ENCODE data around the gene SH3BP5.

DNA sequence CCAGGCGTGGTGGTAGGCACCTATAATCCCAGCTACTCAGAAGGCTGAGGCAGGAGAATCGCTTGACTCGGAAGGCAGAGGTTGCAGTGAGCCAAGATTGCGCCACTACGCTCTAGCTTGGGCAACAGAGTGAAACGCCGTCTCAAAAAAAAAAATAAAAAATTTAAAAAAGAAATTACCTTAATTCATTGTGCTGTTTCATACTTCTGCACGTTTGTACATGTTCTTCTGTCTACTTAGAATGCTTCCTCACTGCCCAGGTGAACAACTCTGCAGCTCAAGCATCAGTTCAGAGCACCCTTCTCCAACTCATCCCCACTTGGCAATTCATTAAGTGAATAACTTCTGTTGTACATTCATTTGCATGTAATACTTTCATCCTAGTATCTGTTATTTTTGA is 112.3 kb downstream of the SH3BP5 start:
- TF ChIP-seq, protein P1, sequence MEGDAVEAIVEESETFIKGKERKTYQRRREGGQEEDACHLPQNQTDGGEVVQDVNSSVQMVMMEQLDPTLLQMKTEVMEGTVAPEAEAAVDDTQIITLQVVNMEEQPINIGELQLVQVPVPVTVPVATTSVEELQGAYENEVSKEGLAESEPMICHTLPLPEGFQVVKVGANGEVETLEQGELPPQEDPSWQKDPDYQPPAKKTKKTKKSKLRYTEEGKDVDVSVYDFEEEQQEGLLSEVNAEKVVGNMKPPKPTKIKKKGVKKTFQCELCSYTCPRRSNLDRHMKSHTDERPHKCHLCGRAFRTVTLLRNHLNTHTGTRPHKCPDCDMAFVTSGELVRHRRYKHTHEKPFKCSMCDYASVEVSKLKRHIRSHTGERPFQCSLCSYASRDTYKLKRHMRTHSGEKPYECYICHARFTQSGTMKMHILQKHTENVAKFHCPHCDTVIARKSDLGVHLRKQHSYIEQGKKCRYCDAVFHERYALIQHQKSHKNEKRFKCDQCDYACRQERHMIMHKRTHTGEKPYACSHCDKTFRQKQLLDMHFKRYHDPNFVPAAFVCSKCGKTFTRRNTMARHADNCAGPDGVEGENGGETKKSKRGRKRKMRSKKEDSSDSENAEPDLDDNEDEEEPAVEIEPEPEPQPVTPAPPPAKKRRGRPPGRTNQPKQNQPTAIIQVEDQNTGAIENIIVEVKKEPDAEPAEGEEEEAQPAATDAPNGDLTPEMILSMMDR (conservative IDR thresholded peaks at IDR 0.05; ENCODE audit: low read length): no peak
- TF ChIP-seq EZH2phosphoT487 (IDR thresholded peaks at IDR 0.05; ENCODE audit: borderline replicate concordance, low read depth, low read length): no peak
